ENCODE data around the gene RAB3C. TPM values are rescaled to one million over a fixed set of nuclear protein-coding genes. Genes with fewer than 3 reads are reported as not detected.

Gene RAB3C
- total RNA-seq, 1 experiment from 2014 or later, result not detected

GRCh38 chr5:58740956-58741355 lies 158.1 kb downstream of the RAB3C start:
- Histone ChIP-seq H3K9me3 (ENCODE audit: control insufficient read depth, insufficient read depth, low read depth, low read length) (no peaks in the 10 kb centered on the region), H3K36me3 (ENCODE audit: control insufficient read depth, insufficient read depth, low read length) (no peaks in the 10 kb centered on the region), H3K27me3 (ENCODE audit: control insufficient read depth, insufficient read depth, low read length) (no peaks in the 10 kb centered on the region), H3K4me1 (ENCODE audit: control insufficient read depth, insufficient read depth, low read length) (no peaks in the 10 kb centered on the region), H3K27ac (ENCODE audit: low read length) (no peak overlapping the region), H3K4me3 (ENCODE audit: low read depth in 2 of 2, low read length in 2 of 2) (no peak overlapping the region)
- ATAC-seq, result no peak
- in situ Hi-C loops (cut with HindIII; ENCODE audit: low pct_unique_long_range_greater_than_20kb, low sequenced_read_pairs) (no loop called here), intact Hi-C loops (cut with micrococcal nuclease; ENCODE audit: unreplicated experiment) (no loop called here)
- ChIA-PET CTCF (no interaction called here), POLR2A (no interaction called here)
- no peak for DNase-seq (ENCODE audit: low read depth, low spot score)
- TF ChIP-seq POLR2AphosphoS5 (IDR thresholded peaks at IDR 0.05; ENCODE audit: low read depth, low read length), result no peak
- TF ChIP-seq CTCF (IDR thresholded peaks at IDR 0.05), result no peak
- BruUV-seq (replicated peaks), result no TSS peak

GRCh38 chr5:58745350-58745749 lies 162.5 kb downstream of the RAB3C start:
- Histone ChIP-seq H3K4me3 (ENCODE audit: low read depth in 2 of 2, low read length in 2 of 2) (no peak overlapping the region), H3K27ac (ENCODE audit: low read length) (no peak overlapping the region), H3K9me3 (ENCODE audit: control insufficient read depth, insufficient read depth, low read depth, low read length) (no peaks in the 10 kb centered on the region), H3K36me3 (ENCODE audit: control insufficient read depth, insufficient read depth, low read length) (no peaks in the 10 kb centered on the region), H3K27me3 (ENCODE audit: control insufficient read depth, insufficient read depth, low read length) (no peaks in the 10 kb centered on the region), H3K4me1 (ENCODE audit: control insufficient read depth, insufficient read depth, low read length) (no peaks in the 10 kb centered on the region)
- intact Hi-C loops (cut with micrococcal nuclease; ENCODE audit: unreplicated experiment) (no loop called here), in situ Hi-C loops (cut with HindIII; ENCODE audit: low pct_unique_long_range_greater_than_20kb, low sequenced_read_pairs) (no loop called here)
- POLR2A ChIA-PET, result no interaction called here
- ATAC-seq, result no peak
- CTCF ChIA-PET, result interaction anchor here (0.7 kb wide), 2 partner anchors 18 to 89 kb away, joined by 10 to 18 read pairs; no protein-coding TSS in a partner anchor
- DNase-seq (ENCODE audit: low read depth, low spot score), result no peak
- BruUV-seq (replicated peaks), result no TSS peak
- TF ChIP-seq POLR2AphosphoS5 (IDR thresholded peaks at IDR 0.05; ENCODE audit: low read depth, low read length) (no peak), SIN3A (IDR thresholded peaks at IDR 0.05; ENCODE audit: borderline replicate concordance, insufficient read depth, low read depth, low read length) (no peak), REST (IDR thresholded peaks at IDR 0.05; ENCODE audit: insufficient read depth in 1 of 2, low read depth in 2 of 2, low read length in 1 of 2) (no peak), CTCF (IDR thresholded peaks at IDR 0.05) (no peak), TCF7L2 (IDR thresholded peaks at IDR 0.05; ENCODE audit: low read depth, low read length) (no peak)

- Histone ChIP-seq H3K9me3 (ENCODE audit: control insufficient read depth, insufficient read depth, low read depth, low read length) (no peaks in the 10 kb centered on the region), H3K4me1 (ENCODE audit: control insufficient read depth, insufficient read depth, low read length) (no peaks in the 10 kb centered on the region), H3K27me3 (ENCODE audit: control insufficient read depth, insufficient read depth, low read length) (no peaks in the 10 kb centered on the region), H3K27ac (ENCODE audit: low read length) (no peak overlapping the region), H3K4me3 (ENCODE audit: low read depth in 2 of 2, low read length in 2 of 2) (no peak overlapping the region), H3K36me3 (ENCODE audit: control insufficient read depth, insufficient read depth, low read length) (no peaks in the 10 kb centered on the region)
- no peak for TF ChIP-seq REST (IDR thresholded peaks at IDR 0.05; ENCODE audit: insufficient read depth in 1 of 2, low read depth in 2 of 2, low read length in 1 of 2)
- no peak for TF ChIP-seq TCF7L2 (IDR thresholded peaks at IDR 0.05; ENCODE audit: low read depth, low read length)
- intact Hi-C loops (cut with micrococcal nuclease; ENCODE audit: unreplicated experiment) (no loop called here), in situ Hi-C loops (cut with HindIII; ENCODE audit: low pct_unique_long_range_greater_than_20kb, low sequenced_read_pairs) (no loop called here)
- POLR2A ChIA-PET, result no interaction called here
- ATAC-seq, result no peak
- no peak for DNase-seq (ENCODE audit: low read depth, low spot score)
- BruUV-seq (replicated peaks), result no TSS peak
- CTCF ChIA-PET, result no interaction called here
These were observed 163.4 kb downstream of the RAB3C start for GRCh38 chr5:58746321-58746720.

Measured in Panc1 (cell line).